Upper lobe of right lung (tissue), 1 donor: ENCODE measurements around the gene FRMD8. TPM values are rescaled to one million over a fixed set of nuclear protein-coding genes. Genes with fewer than 3 reads are reported as not detected.

Experiments used
- ATAC-seq: fragments of 200-7000 bp; cut with Tn5 transposase; one replicate; pipeline ENCODE4 v1.9.1; 2020; ENCODE audit warnings: mild to moderate bottlenecking, moderate library complexity
- DNase-seq: peaks from one replicate; pipeline ENCODE4 v3.0.0-alpha.2; 2020
- H3K27ac ChIP-seq: fragments of 200-600 bp; one replicate; pipeline ENCODE4 v1.8.0; 2022
- H3K27me3 ChIP-seq: fragments of 200-600 bp; one replicate; pipeline ENCODE4 v1.8.0; 2022; ENCODE audit warnings: mild to moderate bottlenecking
- H3K36me3 ChIP-seq: fragments of 200-600 bp; one replicate; pipeline ENCODE4 v1.8.0; 2022
- H3K4me1 ChIP-seq: fragments of 200-600 bp; one replicate; pipeline ENCODE4 v1.8.0; 2022
- H3K4me3 ChIP-seq: fragments of 200-600 bp; one replicate; pipeline ENCODE4 v1.8.0; 2022; ENCODE audit warnings: mild to moderate bottlenecking
- H3K9me3 ChIP-seq: fragments of 200-600 bp; one replicate; pipeline ENCODE4 v1.8.0; 2022
- intact Hi-C: fragments of 100-400 bp; cut with DNase I; formaldehyde crosslinking; loops from one replicate; pipeline ENCODE4 v1.11.0; 2022
- total RNA-seq: library from RNA; stranded (reverse); fragmentation: NEBNext Ultra II Directional; extraction: Animal tissue kit (Norgen Biotek cat#: 25700); gene quantifications from one replicate; pipeline ENCODE4 v1.2.1, GENCODE V29; 2021
- TF ChIP-seq, protein P1 (sequence below): fragments of 200-600 bp; IDR thresholded peaks from one replicate; pipeline ENCODE4 v1.8.0; 2022; ENCODE audit warnings: antibody characterized with exemption
- donor health status: DM: no; HTN: yes; CAD: no; lungs with severe emphysema.

Gene FRMD8
- total RNA-seq, 1 donor from 2014 or later = 37.1 TPM

DNA sequence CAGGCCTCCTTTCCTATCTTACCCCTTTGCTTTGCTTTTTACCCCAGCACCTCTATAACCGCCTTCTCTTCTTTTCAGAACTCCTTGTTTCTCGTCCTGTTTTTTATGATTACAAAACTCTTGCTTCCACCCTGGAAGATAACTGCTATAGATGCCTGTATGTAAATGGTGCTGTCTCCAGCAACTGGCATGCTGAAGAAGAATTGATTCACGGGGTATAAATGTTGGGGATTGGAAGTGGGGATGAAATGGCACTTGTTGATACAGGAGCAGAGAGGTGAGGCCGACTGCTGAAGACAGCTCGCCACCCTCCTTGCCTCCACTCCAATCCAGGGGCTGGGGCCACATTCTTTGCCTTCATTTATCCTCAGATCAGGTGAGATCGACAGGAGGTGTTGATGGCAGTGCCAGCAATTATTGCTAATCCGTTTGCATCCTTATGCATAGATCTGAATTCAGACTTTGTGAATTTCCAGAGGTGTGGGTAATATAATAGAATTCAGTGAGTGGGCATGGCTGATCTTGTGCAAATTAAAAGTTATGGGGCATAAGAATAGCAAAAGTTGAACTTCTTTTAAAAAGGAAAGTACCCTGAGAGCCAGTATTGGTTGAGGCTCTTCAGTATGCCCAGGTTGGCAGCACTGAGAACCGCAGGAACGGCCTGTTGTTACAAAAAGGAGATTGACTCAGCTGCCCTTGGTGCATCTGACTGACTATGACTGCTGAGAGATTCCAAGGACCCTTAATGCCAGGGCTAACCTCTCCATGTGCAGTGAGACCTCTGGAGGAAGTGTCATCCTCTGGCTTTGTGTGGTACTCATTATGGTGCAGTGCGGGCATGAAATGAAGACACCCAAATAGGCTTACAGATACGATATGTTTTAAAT lies 41.5 kb downstream of the FRMD8 start:
- peaks cover 46% of the 10 kb centered on the region for H3K4me1 ChIP-seq
- DNase-seq (peak; percentile 65), ATAC-seq (peak; percentile 4)
- peak overlapping the region; percentile 98 for H3K4me3 ChIP-seq
- no peaks in the 10 kb centered on the region for H3K27me3 ChIP-seq
- H3K9me3 ChIP-seq = no peaks in the 10 kb centered on the region
- TF ChIP-seq, protein P1, sequence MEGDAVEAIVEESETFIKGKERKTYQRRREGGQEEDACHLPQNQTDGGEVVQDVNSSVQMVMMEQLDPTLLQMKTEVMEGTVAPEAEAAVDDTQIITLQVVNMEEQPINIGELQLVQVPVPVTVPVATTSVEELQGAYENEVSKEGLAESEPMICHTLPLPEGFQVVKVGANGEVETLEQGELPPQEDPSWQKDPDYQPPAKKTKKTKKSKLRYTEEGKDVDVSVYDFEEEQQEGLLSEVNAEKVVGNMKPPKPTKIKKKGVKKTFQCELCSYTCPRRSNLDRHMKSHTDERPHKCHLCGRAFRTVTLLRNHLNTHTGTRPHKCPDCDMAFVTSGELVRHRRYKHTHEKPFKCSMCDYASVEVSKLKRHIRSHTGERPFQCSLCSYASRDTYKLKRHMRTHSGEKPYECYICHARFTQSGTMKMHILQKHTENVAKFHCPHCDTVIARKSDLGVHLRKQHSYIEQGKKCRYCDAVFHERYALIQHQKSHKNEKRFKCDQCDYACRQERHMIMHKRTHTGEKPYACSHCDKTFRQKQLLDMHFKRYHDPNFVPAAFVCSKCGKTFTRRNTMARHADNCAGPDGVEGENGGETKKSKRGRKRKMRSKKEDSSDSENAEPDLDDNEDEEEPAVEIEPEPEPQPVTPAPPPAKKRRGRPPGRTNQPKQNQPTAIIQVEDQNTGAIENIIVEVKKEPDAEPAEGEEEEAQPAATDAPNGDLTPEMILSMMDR = no peak
- peak overlapping the region; percentile 100 for H3K27ac ChIP-seq
- intact Hi-C loops = loop anchor here (5.0 kb wide), 1 partner anchor 74 kb away; no protein-coding TSS in a partner anchor
- H3K36me3 ChIP-seq = peaks cover 49% of the 10 kb centered on the region

DNA sequence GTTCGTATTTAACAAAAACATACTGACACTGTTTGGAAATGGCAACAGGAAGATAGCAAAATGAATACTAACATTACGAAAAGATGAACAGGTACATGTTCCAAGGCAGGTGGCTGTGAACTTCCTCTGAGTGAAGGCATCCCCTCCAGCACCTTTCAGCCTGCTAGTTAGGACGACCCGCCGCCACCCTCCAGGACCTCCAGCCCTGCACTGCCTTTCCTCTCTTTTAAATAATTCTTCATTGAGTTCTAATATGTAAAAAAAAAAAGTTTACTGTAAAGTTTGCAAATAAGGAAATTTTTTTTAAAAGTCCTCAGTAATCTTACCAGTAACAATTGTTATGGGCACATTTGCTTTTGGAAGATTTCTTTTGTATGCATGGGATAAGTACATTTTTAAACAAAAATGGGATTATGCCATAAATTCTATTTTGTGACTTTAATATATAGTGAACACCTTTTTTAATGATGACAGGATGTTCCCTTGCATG lies 42.2 kb downstream of the FRMD8 start:
- TF ChIP-seq, protein P1 = no peak
- DNase-seq (peak; percentile 71), ATAC-seq (no peak)
- Histone ChIP-seq H3K27ac (peak overlapping the region; percentile 100), H3K4me1 (peaks cover 52% of the 10 kb centered on the region), H3K27me3 (no peaks in the 10 kb centered on the region), H3K36me3 (peaks cover 55% of the 10 kb centered on the region), H3K4me3 (peak overlapping the region; percentile 98), H3K9me3 (no peaks in the 10 kb centered on the region)
- intact Hi-C loops = loop anchor here (5.0 kb wide), 1 partner anchor 74 kb away; no protein-coding TSS in a partner anchor

DNA sequence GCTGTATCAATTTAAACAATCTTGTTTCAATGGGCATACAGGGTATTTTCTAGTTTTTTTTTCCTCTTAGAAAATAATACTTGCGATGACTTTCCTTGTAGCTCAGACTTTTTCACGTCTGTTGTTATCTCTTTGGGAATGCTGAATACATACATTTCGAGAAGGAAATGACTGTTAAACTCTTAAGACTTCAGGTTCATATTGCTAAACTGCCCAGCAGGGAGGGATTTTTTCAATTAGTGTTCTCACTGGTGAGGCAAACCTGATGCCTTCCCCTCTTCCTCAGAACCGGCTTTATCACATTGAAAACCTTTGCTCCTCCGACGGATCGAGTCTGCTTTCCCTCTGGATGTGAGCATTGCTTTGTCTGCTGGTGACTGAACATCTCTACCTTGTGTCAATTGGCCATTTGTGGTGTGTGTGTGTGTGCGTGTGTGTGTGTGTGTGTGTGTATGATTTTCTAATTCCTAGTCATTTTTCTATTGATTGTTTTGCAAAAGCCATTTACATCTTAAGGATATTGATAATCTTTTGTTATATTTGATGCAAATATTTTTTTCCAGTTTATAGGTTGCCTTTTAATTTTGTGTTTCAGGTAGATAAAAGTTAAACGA lies 42.7 kb downstream of the FRMD8 start:
- Histone ChIP-seq H3K4me1 (peaks cover 58% of the 10 kb centered on the region), H3K27ac (peak overlapping the region; percentile 100), H3K4me3 (peak overlapping the region; percentile 98), H3K9me3 (no peaks in the 10 kb centered on the region), H3K27me3 (no peaks in the 10 kb centered on the region), H3K36me3 (peaks cover 55% of the 10 kb centered on the region)
- DNase-seq (no peak), ATAC-seq (no peak)
- intact Hi-C loops = loop anchor here (5.0 kb wide), 1 partner anchor 73 kb away; no protein-coding TSS in a partner anchor
- TF ChIP-seq, protein P1 = no peak

DNA sequence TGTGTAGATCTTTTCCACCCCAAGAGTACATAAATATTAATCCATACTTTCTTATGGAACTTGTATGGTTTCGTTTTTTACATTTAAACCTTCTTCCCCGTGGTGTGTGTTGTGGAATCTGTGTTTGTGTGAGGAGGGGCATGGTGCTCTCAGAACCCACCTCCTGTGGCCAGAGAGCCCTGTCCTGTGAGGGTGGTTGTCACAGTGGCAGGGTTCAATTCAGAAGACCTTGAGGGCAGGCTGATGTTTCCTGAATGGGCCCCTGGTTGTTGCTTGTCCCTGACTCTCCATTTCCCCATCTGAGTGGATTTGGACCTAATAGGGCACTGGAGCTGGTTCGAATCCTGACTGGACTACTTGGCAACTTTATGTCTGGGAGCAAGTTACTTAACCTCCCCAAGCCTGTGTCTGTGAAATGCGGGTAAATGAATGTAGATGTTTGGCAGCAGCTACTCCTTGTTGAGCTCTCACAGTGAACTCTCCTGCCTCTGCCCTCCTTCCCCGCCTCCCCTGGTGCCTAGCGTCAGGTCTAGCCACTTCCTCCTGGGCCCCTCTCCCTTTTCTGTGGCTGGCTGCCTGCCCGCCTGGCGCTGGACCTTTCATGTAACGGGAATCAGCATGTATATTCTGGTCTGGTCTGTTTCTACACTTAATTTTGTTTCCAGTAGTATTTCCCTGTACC lies 43.4 kb downstream of the FRMD8 start:
- Histone ChIP-seq H3K4me3 (peak overlapping the region; percentile 98), H3K27me3 (no peaks in the 10 kb centered on the region), H3K36me3 (peaks cover 57% of the 10 kb centered on the region), H3K9me3 (no peaks in the 10 kb centered on the region), H3K27ac (peak overlapping the region; percentile 63), H3K4me1 (peaks cover 64% of the 10 kb centered on the region)
- intact Hi-C loops = loop anchor here (5.0 kb wide), 1 partner anchor 72 kb away; no protein-coding TSS in a partner anchor
- ATAC-seq (peak; percentile 38), DNase-seq (peak; percentile 87)
- TF ChIP-seq, protein P1 = no peak
